K562 (cell line): ENCODE measurements around the gene FAM120B. TPM values are rescaled to one million over a fixed set of nuclear protein-coding genes. Genes with fewer than 3 reads are reported as not detected.

ENCODE experiments used
- ATAC-seq: fragments of 200-7000 bp; cut with Tn5 transposase; 3 replicates; pipeline ENCODE4 v1.9.1; 2020; ENCODE audit warnings: moderate library complexity
- BruUV-seq: library from RNA; stranded (reverse); fragments of 400-500 nt; replicated peaks from 2 replicates; lab custom pipeline; 2021; lab: Mats Ljungman, UMichigan
- CTCF ChIA-PET: fragments of 300-600 bp; formaldehyde crosslinking; extraction: SDS; loops from one replicate; lab custom pipeline; 2021; ENCODE audit warnings: low intra/inter-chr PET ratio; lab: Yijun Ruan, JAX
- POLR2A ChIA-PET: fragments of 300-600, 350-650 bp; sonication (Branson Sonifier 250); formaldehyde crosslinking; extraction: SDS; loops from one replicate; lab custom pipeline; 2021; ENCODE audit warnings: antibody characterized with exemption, inconsistent platforms; lab: Yijun Ruan, JAX
- DNase-seq, 4 experiments: peaks; one replicate each; pipeline versions ENCODE4 v3.0.0 to v3.0.0-alpha.2; 2011 to 2018; ENCODE audit warnings: low spot score in 3 of 4, mixed read lengths in 3 of 4; ENCODE audit errors: extremely low read depth in 1 of 4
- FAIRE-seq: peaks from 2 replicates; lab custom pipeline; 2011; peaks lifted over from hg19 to GRCh38; lab: Jason Lieb, UNC
- H2AFZ ChIP-seq: 2 replicates; pipeline ENCODE4 v1.6.0; 2011; ENCODE audit warnings: low read depth, low read length, control low read depth, inconsistent platforms
- H3K27ac ChIP-seq: fragments of 200-600 bp; 3 replicates; pipeline ENCODE4 v1.8.0; 2011; ENCODE audit warnings: low read depth, mild to moderate bottlenecking, control low read depth, inconsistent platforms, low read length, moderate library complexity, mixed read lengths; ENCODE audit errors: extremely low read depth
- H3K27me3 ChIP-seq, 2 experiments: fragments of 300-600 bp in 1 of 2; 2 replicates in 1 of 2; 3 replicates in 1 of 2; pipeline versions ENCODE4 v1.6.0 to v1.8.0; 2011; ENCODE audit warnings: inconsistent platforms in 2 of 2, low read length in 2 of 2, mild to moderate bottlenecking in 1 of 2, mixed read lengths in 1 of 2, moderate library complexity in 1 of 2; ENCODE audit not compliant: control insufficient read depth in 2 of 2, insufficient read depth in 2 of 2
- H3K36me3 ChIP-seq: fragments of 300-600 bp; 3 replicates; pipeline ENCODE4 v1.8.0; 2011; ENCODE audit warnings: mild to moderate bottlenecking, low read length, inconsistent platforms; ENCODE audit not compliant: control insufficient read depth, insufficient read depth
- H3K4me1 ChIP-seq, 2 experiments: fragments of 200-600 bp in 1 of 2; replicated peaks in 1 of 2; 2 replicates in 1 of 2; 3 replicates in 1 of 2; pipeline versions ENCODE4 v1.5.1 to v1.8.0; 2011; ENCODE audit warnings: inconsistent platforms in 2 of 2, low read length in 2 of 2, mild to moderate bottlenecking in 1 of 2, mixed read lengths in 1 of 2, moderate library complexity in 1 of 2; ENCODE audit not compliant: control insufficient read depth in 2 of 2, insufficient read depth in 2 of 2
- H3K4me2 ChIP-seq: 2 replicates; pipeline ENCODE4 v1.6.1; 2011; ENCODE audit warnings: low read length, control low read depth, inconsistent platforms, mixed read lengths; ENCODE audit not compliant: insufficient read depth
- H3K4me3 ChIP-seq: fragments of 200-600 bp; sonication (generic), shearing (Covaris generic); 2 replicates; pipeline ENCODE4 v1.5.1; 2016; ENCODE audit warnings: control low read depth, inconsistent platforms
- H3K79me2 ChIP-seq: fragments of 200-600 bp; 3 replicates; pipeline ENCODE4 v1.8.0; 2011; ENCODE audit warnings: low read length, inconsistent platforms; ENCODE audit not compliant: control insufficient read depth, insufficient read depth
- H3K9ac ChIP-seq, 2 experiments: 2 replicates each; pipeline versions ENCODE4 v1.6.0 to v1.6.1; 2011; ENCODE audit warnings: low read depth in 2 of 2, low read length in 2 of 2, control low read depth in 1 of 2, inconsistent platforms in 1 of 2, mild to moderate bottlenecking in 1 of 2, mixed read lengths in 1 of 2; ENCODE audit not compliant: insufficient read depth in 1 of 2
- H3K9me1 ChIP-seq: one replicate; pipeline ENCODE4 v1.6.0; 2011; ENCODE audit warnings: inconsistent platforms, mild to moderate bottlenecking, low read length, moderate library complexity; ENCODE audit not compliant: control insufficient read depth, insufficient read depth
- H3K9me3 ChIP-seq: replicated peaks from 2 replicates; pipeline ENCODE4 v1.5.1; 2011; ENCODE audit warnings: low read depth, low read length, inconsistent platforms; ENCODE audit not compliant: control insufficient read depth, insufficient read depth
- H4K20me1 ChIP-seq: replicated peaks from 2 replicates; pipeline ENCODE4 v1.6.1; 2011; ENCODE audit warnings: low read length, inconsistent platforms, mixed read lengths; ENCODE audit not compliant: control insufficient read depth, insufficient read depth
- CREB3L1 ChIP-seq: fragments of 450-650 bp; IDR thresholded peaks from 2 replicates; pipeline ENCODE4 v1.6.1; 2014; ENCODE audit warnings: low read depth, mild to moderate bottlenecking, moderate library complexity, borderline replicate concordance
- ESRRB ChIP-seq: fragments of 250-450 bp; sonication (Bioruptor Pico); IDR thresholded peaks from 2 replicates; pipeline ENCODE4 v1.5.0; 2020; ENCODE audit warnings: mild to moderate bottlenecking, moderate library complexity, borderline replicate concordance
- HCFC1 ChIP-seq: IDR thresholded peaks from 2 replicates; pipeline ENCODE4 v1.6.1; 2012; ENCODE audit warnings: low read depth, low read length, improper control_type of control experiment
- HSF4 ChIP-seq: fragments of 250-450 bp; sonication (Bioruptor Pico); IDR thresholded peaks from 2 replicates; pipeline ENCODE4 v2.1.2; 2022; ENCODE audit warnings: mild to moderate bottlenecking, moderate library complexity, borderline replicate concordance
- ILF3 ChIP-seq: fragments of 450-650 bp; IDR thresholded peaks from 2 replicates; pipeline ENCODE4 v1.6.1; 2018; ENCODE audit warnings: antibody characterized with exemption, mild to moderate bottlenecking, moderate library complexity, borderline replicate concordance
- KLF16 ChIP-seq: IDR thresholded peaks from 2 replicates; pipeline ENCODE4 v1.6.1; 2016; ENCODE audit warnings: antibody characterized with exemption
- MBD1 ChIP-seq: fragments of 250-450 bp; sonication (Bioruptor Pico); IDR thresholded peaks from 2 replicates; pipeline ENCODE4 v1.8.0; 2022; ENCODE audit warnings: inconsistent platforms
- MTA3 ChIP-seq: fragments of 450-650 bp; formaldehyde crosslinking; IDR thresholded peaks from 2 replicates; pipeline ENCODE4 v1.6.1; 2017; ENCODE audit warnings: mild to moderate bottlenecking, borderline replicate concordance
- POLR2A ChIP-seq: fragments of 450-650 bp; conservative IDR thresholded peaks from 2 replicates; pipeline ENCODE4 v1.6.1; 2016
- ZBTB17 ChIP-seq: fragments of 450-650 bp; formaldehyde crosslinking; IDR thresholded peaks from 2 replicates; pipeline ENCODE4 v1.4.0; 2020; ENCODE audit warnings: mild to moderate bottlenecking
- ZNF253 ChIP-seq: fragments of 250-450 bp; sonication (Bioruptor Pico); conservative IDR thresholded peaks from 2 replicates; pipeline ENCODE4 v1.6.1; 2021; ENCODE audit warnings: mild to moderate bottlenecking
- ZNF316 ChIP-seq: fragments of 450-650 bp; IDR thresholded peaks from 2 replicates; pipeline ENCODE4 v1.6.1; 2016
- ZNF507 ChIP-seq: conservative IDR thresholded peaks from 2 replicates; pipeline ENCODE4 v1.6.1; 2017; ENCODE audit warnings: missing genetic modification characterization, missing compliant biosample characterization
- ZNF511 ChIP-seq: sonication (generic); formaldehyde crosslinking; IDR thresholded peaks from 2 replicates; pipeline ENCODE4 v1.8.0; 2022; ENCODE audit warnings: mild to moderate bottlenecking, missing genetic modification reagents
- ZNF518B ChIP-seq: fragments of 250-450 bp; sonication (Bioruptor Pico); IDR thresholded peaks from 2 replicates; pipeline ENCODE4 v1.5.0; 2021; ENCODE audit warnings: mild to moderate bottlenecking, moderate library complexity
- ZNF76 ChIP-seq: fragments of 250-450 bp; sonication (Bioruptor Pico); IDR thresholded peaks from 2 replicates; pipeline ENCODE4 v1.4.0; 2020; ENCODE audit warnings: mild to moderate bottlenecking, moderate library complexity, borderline replicate concordance
- WGBS: fragments of 100-300 bp; shearing (Covaris generic); methylation state at CpG from one replicate; pipeline ENCODE4 v1.1.6; 2016; ENCODE audit warnings: low coverage, mixed read lengths; ENCODE audit not compliant: insufficient coverage; ENCODE audit errors: missing lambda C conversion rate; 5-methylcytosine and 5-hydroxymethylcytosine counted together
- in situ Hi-C: fragments of 300-500 bp; cut with MboI; formaldehyde crosslinking; loops from 4 replicates; pipeline ENCODE4 v1.15.0; 2018; ENCODE audit warnings: inconsistent platforms, mixed read lengths
- intact Hi-C: fragments of 100-400 bp; cut with micrococcal nuclease; formaldehyde crosslinking; loops from 2 replicates; pipeline ENCODE4 v1.14.2; 2022
- polyA plus RNA-seq, 8 experiments: library from polyadenylated mRNA; depleted of rRNA in 4 of 8; stranded (reverse) in 5 of 8; unstranded in 3 of 8; fragments of >200 nt; fragmentation: Nextera tagmentation in 2 of 8; fragmentation: Illumina TruSeq in 1 of 8; extraction: Ambion mirVana in 2 of 8; extraction: Trizol in 1 of 8; gene quantifications; 2 replicates each; pipeline versions ENCODE4 v1.2.1 to v1.2.3, GENCODE V29; 2011 to 2014; ENCODE audit warnings: inconsistent platforms in 1 of 8, missing spikeins in 1 of 8
- total RNA-seq, 7 experiments: library from RNA; depleted of rRNA in 6 of 7; stranded (reverse); fragments of >200 nt in 6 of 7; fragmentation: Illumina TruSeq in 2 of 7; extraction: Trizol in 2 of 7; gene quantifications; 2 replicates each; pipeline versions ENCODE4 v1.2.1 to v1.2.3, GENCODE V29; 2011 to 2021; ENCODE audit warnings: low replicate concordance in 1 of 7
- TF ChIP-seq, protein P1 (sequence below): IDR thresholded peaks from 2 replicates; pipeline ENCODE4 v1.6.1; 2011; ENCODE audit not compliant: insufficient read length; ENCODE audit errors: extremely low read depth

FAM120B gene
- total and polyA plus RNA-seq, 9 of the 15 experiments (the other 6 are each of a cell fraction or from before 2014, with no cell fraction given) = 3.5 to 22.6 (median 14.7) TPM

DNA sequence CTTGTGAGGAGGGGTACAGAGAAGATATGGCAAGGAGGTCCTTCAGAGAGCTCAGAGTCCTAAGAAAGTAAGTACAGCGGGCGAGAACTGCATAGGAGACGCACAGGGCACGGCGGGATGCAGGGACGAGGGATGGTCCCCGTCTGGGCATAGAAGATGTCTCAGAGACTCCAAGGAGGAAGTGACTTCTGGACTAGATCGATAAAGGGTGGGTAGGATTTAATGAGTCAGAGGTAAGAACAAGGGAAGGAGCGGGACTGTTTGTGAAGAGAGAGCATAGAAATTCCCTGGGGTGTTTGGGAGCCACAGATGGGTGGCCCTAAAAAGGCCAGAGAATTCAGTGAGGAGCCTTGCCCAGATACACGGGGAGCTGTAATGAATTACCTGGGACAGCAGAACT lies 69.1 kb downstream of the FAM120B start:
- 84% methylated on average over 10 of the region's 10 CpGs for WGBS
- FAIRE-seq (no peak), DNase-seq (no peak), ATAC-seq (no peak; the same call in 2 of the 3 replicates)
- H3K36me3 ChIP-seq = no peaks in the 10 kb centered on the region; the same call in 2 of the 3 replicates
- H3K27me3 ChIP-seq = no peaks in the 10 kb centered on the region
- no peak overlapping the region for H2AFZ ChIP-seq
- no peak overlapping the region for H3K27ac ChIP-seq
- H3K79me2 ChIP-seq = no peaks in the 10 kb centered on the region
- no TSS peak for BruUV-seq
- H4K20me1 ChIP-seq = peaks cover 3% of the 10 kb centered on the region; the same call in 1 of the 2 replicates
- intact Hi-C loops = no loop called here
- CTCF ChIA-PET = no interaction called here
- no peak overlapping the region for H3K9ac ChIP-seq
- H3K4me1 ChIP-seq = no peaks in the 10 kb centered on the region; a peak in 1 of 5 replicates
- no peak overlapping the region for H3K4me2 ChIP-seq
- in situ Hi-C loops = no loop called here
- no peak overlapping the region for H3K4me3 ChIP-seq
- POLR2A ChIA-PET = no interaction called here
- no peaks in the 10 kb centered on the region for H3K9me3 ChIP-seq
- TF ChIP-seq ZNF518B (CRISPR knock-in tag) (no peak), ILF3 (no peak), KLF16 (no peak), ZNF76 (CRISPR knock-in tag) (no peak), ZNF507 (tag) (no peak), HCFC1 (no peak), MBD1 (CRISPR knock-in tag) (no peak), ZNF316 (no peak), POLR2A (no peak), ZNF253 (CRISPR knock-in tag) (no peak), CREB3L1 (no peak), ZNF511 (CRISPR knock-in tag) (no peak), ESRRB (CRISPR knock-in tag) (no peak), ZBTB17 (CRISPR knock-in tag) (no peak), MTA3 (no peak), HSF4 (CRISPR knock-in tag) (no peak)
- TF ChIP-seq, protein P1, sequence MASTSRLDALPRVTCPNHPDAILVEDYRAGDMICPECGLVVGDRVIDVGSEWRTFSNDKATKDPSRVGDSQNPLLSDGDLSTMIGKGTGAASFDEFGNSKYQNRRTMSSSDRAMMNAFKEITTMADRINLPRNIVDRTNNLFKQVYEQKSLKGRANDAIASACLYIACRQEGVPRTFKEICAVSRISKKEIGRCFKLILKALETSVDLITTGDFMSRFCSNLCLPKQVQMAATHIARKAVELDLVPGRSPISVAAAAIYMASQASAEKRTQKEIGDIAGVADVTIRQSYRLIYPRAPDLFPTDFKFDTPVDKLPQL = no peak
- no peaks in the 10 kb centered on the region for H3K9me1 ChIP-seq
